H1 (cell line): ENCODE results near the gene TBX18. TPM values are rescaled to one million over a fixed set of nuclear protein-coding genes. Genes with fewer than 3 reads are reported as not detected.

Source experiments
- CTCF ChIA-PET: fragments of 300-600 bp; sonication (Branson Sonifier 250); formaldehyde crosslinking; loops from one replicate; lab custom pipeline; 2021; ENCODE audit not compliant: partially characterized antibody; lab: Charles Lee
- POLR2A ChIA-PET: fragments of 300-600 bp; sonication (Branson Sonifier 250); formaldehyde crosslinking; loops from one replicate; lab custom pipeline; 2021; ENCODE audit warnings: inconsistent platforms; ENCODE audit not compliant: partially characterized antibody; lab: Charles Lee
- DNase-seq, 2 experiments: peaks; one replicate each; pipeline versions ENCODE4 v3.0.0 to v3.0.0-alpha.2; 2010 to 2022; ENCODE audit warnings: low spot score in 2 of 2, low read depth in 1 of 2, mixed read lengths in 1 of 2
- FAIRE-seq: peaks from 2 replicates; lab custom pipeline; 2011; peaks lifted over from hg19 to GRCh38; lab: Jason Lieb, UNC
- H2AFZ ChIP-seq: 2 replicates; pipeline ENCODE4 v1.8.1; 2012; ENCODE audit warnings: low read length, inconsistent platforms
- H2AK5ac ChIP-seq: 2 replicates; pipeline ENCODE4 v1.6.1; 2013; ENCODE audit warnings: low read depth, low read length
- H2BK120ac ChIP-seq: replicated peaks from 2 replicates; pipeline ENCODE3; 2013; ENCODE audit warnings: low read depth, low read length, inconsistent platforms
- H2BK12ac ChIP-seq: 2 replicates; pipeline ENCODE4 v1.6.1; 2013; ENCODE audit warnings: low read depth, low read length
- H2BK15ac ChIP-seq: 2 replicates; pipeline ENCODE4 v1.6.1; 2013; ENCODE audit warnings: low read length
- H2BK20ac ChIP-seq: 2 replicates; pipeline ENCODE4 v1.6.1; 2013; ENCODE audit warnings: low read length
- H2BK5ac ChIP-seq: 2 replicates; pipeline ENCODE4 v1.6.1; 2013; ENCODE audit warnings: low read depth, low read length
- H3K14ac ChIP-seq: 2 replicates; pipeline ENCODE4 v1.6.1; 2013; ENCODE audit warnings: inconsistent platforms; ENCODE audit not compliant: insufficient read length
- H3K18ac ChIP-seq: 2 replicates; pipeline ENCODE4 v1.6.1; 2013; ENCODE audit warnings: low read length; ENCODE audit errors: extremely low read depth
- H3K23ac ChIP-seq: 2 replicates; pipeline ENCODE4 v1.6.1; 2013; ENCODE audit warnings: inconsistent platforms; ENCODE audit not compliant: insufficient read length
- H3K23me2 ChIP-seq: 2 replicates; pipeline ENCODE4 v1.6.1; 2013; ENCODE audit warnings: low read depth, low read length
- H3K27ac ChIP-seq: 2 replicates; pipeline ENCODE4 v1.6.1; 2011; ENCODE audit warnings: low read depth, low read length, inconsistent platforms
- H3K27me3 ChIP-seq, 4 experiments: replicated peaks in 1 of 4; 1 replicate in 1 of 4; 2 replicates in 3 of 4; pipeline versions ENCODE4 v1.6.1 to v1.8.1; 2011 to 2013; ENCODE audit warnings: low read length in 3 of 4, mild to moderate bottlenecking in 3 of 4, inconsistent platforms in 2 of 4, mixed read lengths in 2 of 4, moderate library complexity in 1 of 4; ENCODE audit not compliant: control insufficient read depth in 3 of 4, insufficient read depth in 3 of 4; ENCODE audit errors: extremely low read depth in 1 of 4
- H3K36me3 ChIP-seq, 4 experiments: 2 replicates each; pipeline versions ENCODE4 v1.6.1 to v1.8.1; 2011 to 2013; ENCODE audit warnings: mild to moderate bottlenecking in 4 of 4, low read length in 3 of 4, moderate library complexity in 2 of 4, control low read depth in 1 of 4, inconsistent platforms in 1 of 4; ENCODE audit not compliant: insufficient read depth in 4 of 4, control insufficient read depth in 2 of 4
- H3K4ac ChIP-seq: replicated peaks from 2 replicates; pipeline ENCODE3; 2013; ENCODE audit warnings: low read length, low read depth, mixed read lengths, inconsistent platforms; ENCODE audit not compliant: insufficient read length
- H3K4me1 ChIP-seq, 4 experiments: replicated peaks in 1 of 4; 1 replicate in 1 of 4; 2 replicates in 3 of 4; pipeline versions ENCODE4 v1.6.1 to v1.8.1; 2011 to 2013; ENCODE audit warnings: low read length in 3 of 4, inconsistent platforms in 2 of 4, mixed read lengths in 1 of 4; ENCODE audit not compliant: insufficient read depth in 4 of 4, control insufficient read depth in 3 of 4
- H3K4me2 ChIP-seq, 2 experiments: 2 replicates each; pipeline versions ENCODE4 v1.6.1 to v1.8.1; 2011 to 2013; ENCODE audit warnings: low read depth in 2 of 2, low read length in 2 of 2, control low read depth in 1 of 2, inconsistent platforms in 1 of 2, mild to moderate bottlenecking in 1 of 2; ENCODE audit not compliant: insufficient read depth in 1 of 2
- H3K4me3 ChIP-seq, 4 experiments: fragments of 200-600, 300-600 bp in 1 of 4; sonication (generic), shearing (Covaris generic), sonication (Bioruptor Twin) in 1 of 4; 2 replicates each; pipeline versions ENCODE4 v1.5.1 to v1.8.1; 2011 to 2016; ENCODE audit warnings: low read length in 4 of 4, low read depth in 3 of 4, control low read depth in 2 of 4, inconsistent platforms in 2 of 4, mild to moderate bottlenecking in 2 of 4, mixed read lengths in 1 of 4, moderate library complexity in 1 of 4; ENCODE audit not compliant: insufficient read depth in 2 of 4; ENCODE audit errors: extremely low read depth in 1 of 4
- H3K56ac ChIP-seq: replicated peaks from 2 replicates; pipeline ENCODE3; 2013; ENCODE audit warnings: low read depth, mild to moderate bottlenecking, mixed read lengths, low read length, inconsistent platforms; ENCODE audit not compliant: insufficient read length
- H3K79me1 ChIP-seq: 2 replicates; pipeline ENCODE4 v1.6.1; 2013; ENCODE audit warnings: low read depth, low read length, control low read depth
- H3K79me2 ChIP-seq, 2 experiments: 2 replicates each; pipeline versions ENCODE4 v1.6.1 to v1.8.1; 2012 to 2013; ENCODE audit warnings: low read length in 2 of 2, mild to moderate bottlenecking in 2 of 2, inconsistent platforms in 1 of 2; ENCODE audit not compliant: insufficient read depth in 2 of 2, control insufficient read depth in 1 of 2
- H3K9ac ChIP-seq, 4 experiments: replicated peaks in 1 of 4; 1 replicate in 1 of 4; 2 replicates in 3 of 4; pipeline versions ENCODE4 v1.6.1 to v1.8.1; 2011 to 2013; ENCODE audit warnings: low read depth in 3 of 4, low read length in 3 of 4, control low read depth in 2 of 4, mild to moderate bottlenecking in 2 of 4, moderate library complexity in 2 of 4, inconsistent platforms in 1 of 4; ENCODE audit errors: extremely low read depth in 1 of 4
- H3K9me3 ChIP-seq, 2 experiments: 2 replicates each; pipeline versions ENCODE4 v1.6.1 to v1.8.1; 2012 to 2013; ENCODE audit warnings: mild to moderate bottlenecking in 2 of 2, moderate library complexity in 2 of 2, control low read depth in 1 of 2, inconsistent platforms in 1 of 2, low read depth in 1 of 2, low read length in 1 of 2, mixed read lengths in 1 of 2; ENCODE audit not compliant: insufficient read depth in 2 of 2
- H4K20me1 ChIP-seq, 2 experiments: replicated peaks in 1 of 2; 2 replicates each; pipeline versions ENCODE3 to v1.8.1; 2011 to 2013; ENCODE audit warnings: inconsistent platforms in 2 of 2, low read length in 2 of 2, mild to moderate bottlenecking in 1 of 2; ENCODE audit not compliant: insufficient read depth in 2 of 2, control insufficient read depth in 1 of 2
- H4K5ac ChIP-seq: 2 replicates; pipeline ENCODE4 v1.6.1; 2013; ENCODE audit warnings: low read length, low read depth, mixed read lengths, inconsistent platforms; ENCODE audit not compliant: insufficient read length
- H4K8ac ChIP-seq: 2 replicates; pipeline ENCODE4 v1.8.0; 2013; ENCODE audit warnings: mild to moderate bottlenecking, moderate library complexity, low read length, inconsistent platforms; ENCODE audit not compliant: insufficient read depth; ENCODE audit errors: extremely low read depth
- H4K91ac ChIP-seq: replicated peaks from 2 replicates; pipeline ENCODE3; 2013; ENCODE audit warnings: low read length, mixed read lengths, inconsistent platforms; ENCODE audit not compliant: insufficient read length
- ASH2L ChIP-seq: fragments of 200-600, 300-600 bp; sonication (generic); IDR thresholded peaks from one replicate; pipeline ENCODE4 v1.7.1; 2017; ENCODE audit warnings: low read length
- SUZ12 ChIP-seq: fragments of 200-600 bp; sonication (generic); IDR thresholded peaks from 2 replicates; pipeline ENCODE4 v1.6.1; 2012; ENCODE audit warnings: mild to moderate bottlenecking, inconsistent platforms, low read length, moderate library complexity, mixed read lengths
- WGBS, 2 experiments: shearing (Covaris generic) in 1 of 2; methylation state at CpG; one replicate each; pipeline versions ENCODE4 v1.1.6 to v1.1.7; 2013 to 2015; ENCODE audit warnings: low lambda C conversion rate in 2 of 2, mixed read lengths in 2 of 2, inconsistent platforms in 1 of 2, low coverage in 1 of 2, missing lambda C conversion rate in 1 of 2; ENCODE audit not compliant: insufficient replicate concordance in 2 of 2, insufficient coverage in 1 of 2, insufficient read length in 1 of 2; ENCODE audit errors: extremely low coverage in 1 of 2, missing lambda C conversion rate in 1 of 2; 5-methylcytosine and 5-hydroxymethylcytosine counted together
- polyA plus RNA-seq, 7 experiments: library from polyadenylated mRNA; depleted of rRNA in 3 of 7; stranded (reverse) in 5 of 7; unstranded in 2 of 7; fragments of >200 nt in 5 of 7; fragments of 200-250 nt in 2 of 7; gene quantifications; 1 replicate in 5 of 7; 2 replicates in 1 of 7; 4 replicates in 1 of 7; pipeline versions ENCODE4 v1.2.1 to v1.2.3, GENCODE V29; 2011 to 2013; ENCODE audit warnings: missing spikeins in 2 of 7, mixed read lengths in 2 of 7
- total RNA-seq: library from RNA; stranded (reverse); fragmentation: NEBNext Ultra II Directional; extraction: Animal tissue kit (Norgen Biotek cat#: 25700); gene quantifications from 2 replicates; pipeline ENCODE4 v1.2.1, GENCODE V29; 2021

The TBX18 gene
- total and polyA plus RNA-seq, 2 of the 8 experiments (the other 6 are each of a cell fraction or from before 2014, with no cell fraction given), result 0.02 TPM; not detected in 1

DNA sequence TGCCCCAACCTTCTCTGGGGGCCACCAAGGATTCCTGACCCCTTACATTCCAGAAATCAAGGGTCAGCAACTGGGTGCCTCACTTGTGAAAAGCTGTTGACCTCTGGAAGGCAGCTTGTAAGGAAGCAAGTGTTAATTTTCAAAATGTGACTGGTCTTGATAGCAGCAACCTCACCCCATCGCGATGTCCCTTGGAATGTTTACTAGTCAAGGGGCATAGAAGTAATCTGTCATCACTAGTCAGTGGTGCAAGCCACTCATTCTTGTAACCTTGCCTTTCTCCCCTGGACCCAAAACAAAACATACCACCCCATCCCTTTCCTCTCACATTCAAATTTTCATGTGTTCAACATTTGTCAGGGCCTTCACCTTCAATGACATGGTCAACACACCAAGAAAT is 30.5 kb downstream of the TBX18 start:
- Histone ChIP-seq H3K4me2 (no peak overlapping the region), H3K23me2 (no peaks in the 10 kb centered on the region), H3K56ac (no peak overlapping the region), H4K5ac (no peak overlapping the region), H2BK5ac (no peak overlapping the region), H3K4ac (no peak overlapping the region), H3K9ac (no peak overlapping the region), H3K4me1 (no peaks in the 10 kb centered on the region), H4K91ac (no peak overlapping the region), H3K9me3 (no peaks in the 10 kb centered on the region), H3K14ac (no peak overlapping the region), H2AK5ac (no peak overlapping the region)
- POLR2A ChIA-PET, result no interaction called here
- WGBS, 2 experiments, result 89% methylated on average over 2 of the region's 2 CpGs; no CpG with 5 or more reads in 1 of the 2 experiments
- CTCF ChIA-PET, result interaction anchor here (0.6 to 0.8 kb wide), 3 partner anchors 32 to 309 kb away, joined by 3 to 4 read pairs (median 3); no protein-coding TSS in a partner anchor
- TF ChIP-seq ASH2L, result no peak
- no peak for TF ChIP-seq SUZ12
- TF ChIP-seq, all 59 proteins: peak for 0
- Histone ChIP-seq H3K79me2 (no peaks in the 10 kb centered on the region), H3K79me1 (no peaks in the 10 kb centered on the region), H2AFZ (no peak overlapping the region), H3K18ac (no peak overlapping the region), H2BK12ac (no peak overlapping the region), H3K36me3 (no peaks in the 10 kb centered on the region), H3K27ac (no peak overlapping the region), H2BK120ac (no peak overlapping the region), H3K23ac (no peak overlapping the region), H3K4me3 (no peak overlapping the region), H4K8ac (no peak overlapping the region), H3K27me3 (peaks cover 0 to 1% (median 0%) of the 10 kb centered on the region in 4 experiments; a peak in 1 of 7 replicates), H2BK20ac (no peak overlapping the region), H2BK15ac (no peak overlapping the region), H4K20me1 (no peaks in the 10 kb centered on the region)
- DNase-seq, result no peak
- no peak for FAIRE-seq
